ENCODE measurements around the gene DGCR6.
"Not testable (repeated sequence)": the region's sequence is repeated elsewhere in the genome, so short reads cannot be mapped to it uniquely, and the experiment has no call there.

GRCh38 chr22:18917818-18918217, 11.7 kb downstream of the DGCR6 start:
- not testable (repeated sequence) for TF ChIP-seq CTCF, MAX (IDR thresholded peaks at IDR 0.05; ENCODE audit: low read depth, low read length)
